Epidermal melanocyte (primary cell): ENCODE measurements around the gene MAMLD1.
A peak's percentile ranks its signal among the peaks of the same experiment; 100 is the strongest.

Experiments
- DNase-seq: peaks from one replicate; pipeline ENCODE4 v3.0.0; 2011; ENCODE audit warnings: low spot score; ENCODE audit not compliant: insufficient read length

MAMLD1 gene

DNA sequence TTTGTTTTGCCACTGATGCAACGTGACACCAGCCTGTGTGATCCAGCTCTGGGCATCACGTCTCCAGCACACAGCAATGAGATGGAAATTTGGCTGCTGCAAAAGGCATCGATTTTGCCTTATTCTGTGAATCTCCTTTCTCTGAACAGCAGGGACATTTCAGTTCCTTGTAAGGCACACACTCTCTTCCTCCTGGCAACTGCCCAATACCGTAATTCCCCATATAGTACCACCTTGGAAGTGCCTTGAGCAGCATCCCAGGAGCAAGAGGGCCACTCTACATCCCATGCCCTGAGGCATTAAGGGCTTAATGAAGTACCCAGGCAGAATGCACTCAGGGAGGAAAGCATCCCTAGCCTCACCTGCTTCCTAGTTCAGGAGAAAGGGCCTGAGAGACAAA, 10.5 kb upstream of the MAMLD1 start:
- DNase-seq: no peak

DNA sequence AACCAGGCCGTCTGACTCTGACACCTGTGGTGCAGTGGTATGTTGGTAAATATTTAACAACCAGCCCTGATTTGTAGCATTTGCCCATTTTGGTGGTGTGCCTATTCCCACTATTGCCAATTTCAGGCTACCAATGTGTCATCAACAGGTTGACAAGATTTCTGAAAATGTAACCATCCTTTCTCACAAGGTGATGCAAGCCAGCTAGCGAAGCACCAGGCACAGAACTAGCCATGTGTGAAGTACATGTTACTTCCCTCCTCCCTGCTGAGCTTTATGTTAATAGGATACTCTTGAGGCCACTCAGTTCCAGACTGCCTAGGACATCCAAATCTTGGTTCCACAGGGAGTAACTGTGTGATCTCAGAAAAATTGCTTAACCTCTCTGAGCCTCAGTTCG, 7.2 kb upstream of the MAMLD1 start:
- DNase-seq: no peak

- DNase-seq: no peak
Measured at GRCh38 chrX:150357790-150358189, 5.3 kb upstream of the MAMLD1 start.

GRCh38 chrX:150358651-150359050, 4.5 kb upstream of the MAMLD1 start:
- DNase-seq: no peak

GRCh38 chrX:150360331-150360730, 2.8 kb upstream of the MAMLD1 start:
- DNase-seq: no peak

- no peak for DNase-seq
Measured at GRCh38 chrX:150361070-150361776, 1.9 kb upstream of the MAMLD1 start.

DNA sequence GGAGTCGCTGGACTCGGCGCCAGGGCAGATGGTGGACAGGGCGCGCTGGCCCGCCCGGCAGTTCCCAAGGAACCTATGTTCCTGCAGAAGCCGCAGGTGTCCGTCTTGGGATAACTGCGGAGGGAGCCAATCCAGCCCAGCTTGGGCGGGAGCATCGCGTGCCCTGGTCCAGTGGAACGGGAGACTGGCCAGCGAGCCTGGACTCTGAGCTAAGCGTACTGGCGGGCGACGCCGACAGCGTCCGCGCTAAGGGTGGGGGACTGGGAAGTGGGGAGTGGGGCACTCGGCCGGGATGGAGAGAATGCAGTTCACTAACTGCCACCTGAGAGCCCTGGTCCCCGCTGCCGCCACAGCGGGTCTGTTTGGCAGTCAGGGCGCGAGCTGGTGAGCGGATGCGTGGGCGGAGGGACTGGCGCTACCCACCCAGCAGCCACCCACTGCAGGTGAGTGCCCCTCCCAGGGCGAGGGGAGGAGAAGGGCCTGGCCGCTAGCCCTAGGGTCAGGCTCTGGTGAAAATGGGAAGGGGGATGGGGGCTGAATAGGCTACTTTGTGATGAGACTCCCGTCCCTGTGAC, 1.3 kb upstream of the MAMLD1 start:
- no peak for DNase-seq

DNA sequence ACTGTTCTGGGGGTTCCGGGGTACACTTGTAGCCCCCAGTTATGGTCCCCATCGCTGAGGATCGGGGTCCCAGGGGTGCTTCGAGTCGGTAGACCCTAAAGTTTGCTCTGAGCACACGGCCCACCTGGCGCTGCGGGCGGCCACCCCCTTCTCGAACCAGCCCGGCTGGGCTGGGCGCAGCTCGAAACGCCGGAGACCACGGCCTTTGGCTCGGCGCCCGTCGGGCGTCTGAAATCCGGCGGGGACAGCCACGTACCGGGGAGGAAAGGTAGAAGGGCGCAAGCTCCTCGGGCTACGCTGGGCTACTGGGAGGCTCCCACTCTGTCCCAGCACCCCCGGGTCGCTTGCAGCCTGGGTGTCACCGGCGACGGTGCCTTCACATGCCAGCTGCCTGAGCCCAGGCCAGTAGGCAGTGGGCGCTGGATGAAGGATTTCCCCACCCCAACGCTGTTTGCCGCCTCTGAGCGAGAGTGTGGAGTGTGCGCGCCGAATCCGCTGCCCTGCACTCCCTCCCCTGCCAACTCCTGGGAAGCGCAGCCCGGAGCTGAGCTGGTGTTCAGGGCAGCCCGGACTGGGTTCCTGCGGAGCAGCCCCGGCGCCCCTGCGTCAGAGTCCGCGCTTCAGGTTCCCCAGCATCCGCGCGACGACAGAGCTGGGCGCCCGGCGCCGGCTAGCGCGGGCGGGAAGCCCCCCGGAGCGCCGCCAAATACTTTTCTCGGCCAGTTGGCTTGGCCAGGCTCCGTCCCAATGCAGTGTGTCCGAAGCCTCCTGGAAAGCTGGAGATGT, 637 bp downstream of the MAMLD1 start:
- DNase-seq: no peak

DNA sequence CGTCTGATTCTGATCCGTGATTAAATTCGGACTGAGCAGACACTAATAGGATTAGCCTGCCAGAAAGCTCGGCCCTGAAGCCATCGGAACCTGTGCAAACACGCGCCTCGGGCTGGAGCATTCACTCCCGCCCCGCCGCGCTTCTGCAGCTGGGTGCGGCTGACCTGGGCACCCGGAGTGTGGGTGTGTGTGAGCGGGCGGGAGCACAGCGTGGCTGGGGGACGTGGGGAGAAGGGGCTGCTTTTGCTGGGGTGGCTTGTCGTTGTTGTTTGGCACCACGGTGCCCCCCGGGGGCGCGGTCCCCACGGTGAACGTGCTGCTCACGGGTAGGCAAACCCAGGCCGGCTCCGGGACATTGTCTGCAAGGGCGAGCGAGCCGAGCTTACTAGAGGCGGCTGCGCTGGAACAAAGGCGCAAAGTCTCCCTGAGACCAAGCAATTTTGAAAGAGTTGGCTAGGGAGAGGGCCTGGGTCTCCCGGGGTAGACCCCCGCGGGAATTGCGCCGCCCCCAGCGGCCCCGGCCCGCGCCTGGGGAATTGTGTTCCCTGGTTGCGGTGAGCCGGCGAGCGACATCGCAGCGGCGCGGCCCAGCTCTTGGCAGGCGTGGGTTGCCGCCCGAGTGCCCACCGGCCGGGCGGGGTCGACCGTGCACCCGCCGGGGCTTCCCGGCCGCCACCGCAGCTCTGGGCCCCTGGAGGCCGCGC, 1.4 kb downstream of the MAMLD1 start:
- no peak for DNase-seq

DNA sequence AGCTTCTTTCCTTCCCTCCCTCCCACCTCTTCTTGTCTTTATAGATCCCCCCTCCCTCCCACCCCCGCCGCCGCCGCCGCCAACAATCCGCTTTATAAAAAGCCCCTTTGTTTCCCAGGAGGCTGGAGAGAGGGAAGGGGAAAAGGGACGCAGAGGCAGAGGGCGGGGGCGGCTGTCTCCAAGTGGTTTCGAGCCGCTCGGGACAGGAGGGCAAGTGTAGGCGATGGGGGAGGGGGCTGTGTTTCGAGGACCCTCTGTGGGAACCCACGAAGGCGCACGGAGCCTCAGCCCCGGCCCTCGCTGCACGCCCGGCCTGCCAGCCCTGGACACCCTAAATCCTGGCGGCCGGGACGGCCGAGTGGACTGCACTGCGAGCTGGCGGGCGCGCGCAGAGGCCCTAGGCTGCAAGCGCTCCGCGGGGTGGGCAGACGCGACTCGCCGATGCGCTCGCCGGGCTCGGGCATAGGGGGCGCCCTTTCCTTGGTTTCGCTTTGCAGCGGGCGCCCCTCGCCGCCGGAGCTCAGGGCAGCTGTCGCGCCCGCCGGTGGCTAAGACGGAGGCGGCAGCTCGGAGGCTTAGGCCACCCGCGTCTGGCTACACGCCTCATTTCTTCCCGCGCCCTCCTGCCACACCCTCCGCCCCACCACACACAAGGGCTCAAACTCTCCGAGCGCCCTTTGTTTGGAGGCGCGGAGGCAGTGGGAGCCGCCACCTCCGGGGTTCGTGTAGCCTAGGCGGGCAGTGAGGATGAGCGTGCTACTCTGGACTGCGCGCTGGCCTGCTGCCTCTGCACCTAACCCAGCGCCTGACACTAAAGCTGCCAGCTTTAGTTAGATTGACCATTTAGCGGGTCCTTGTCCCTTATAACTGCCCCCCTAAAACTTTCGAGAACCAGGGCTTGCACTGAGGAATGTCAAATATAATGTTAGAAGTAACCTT, 2.2 kb downstream of the MAMLD1 start:
- DNase-seq: no peak

DNA sequence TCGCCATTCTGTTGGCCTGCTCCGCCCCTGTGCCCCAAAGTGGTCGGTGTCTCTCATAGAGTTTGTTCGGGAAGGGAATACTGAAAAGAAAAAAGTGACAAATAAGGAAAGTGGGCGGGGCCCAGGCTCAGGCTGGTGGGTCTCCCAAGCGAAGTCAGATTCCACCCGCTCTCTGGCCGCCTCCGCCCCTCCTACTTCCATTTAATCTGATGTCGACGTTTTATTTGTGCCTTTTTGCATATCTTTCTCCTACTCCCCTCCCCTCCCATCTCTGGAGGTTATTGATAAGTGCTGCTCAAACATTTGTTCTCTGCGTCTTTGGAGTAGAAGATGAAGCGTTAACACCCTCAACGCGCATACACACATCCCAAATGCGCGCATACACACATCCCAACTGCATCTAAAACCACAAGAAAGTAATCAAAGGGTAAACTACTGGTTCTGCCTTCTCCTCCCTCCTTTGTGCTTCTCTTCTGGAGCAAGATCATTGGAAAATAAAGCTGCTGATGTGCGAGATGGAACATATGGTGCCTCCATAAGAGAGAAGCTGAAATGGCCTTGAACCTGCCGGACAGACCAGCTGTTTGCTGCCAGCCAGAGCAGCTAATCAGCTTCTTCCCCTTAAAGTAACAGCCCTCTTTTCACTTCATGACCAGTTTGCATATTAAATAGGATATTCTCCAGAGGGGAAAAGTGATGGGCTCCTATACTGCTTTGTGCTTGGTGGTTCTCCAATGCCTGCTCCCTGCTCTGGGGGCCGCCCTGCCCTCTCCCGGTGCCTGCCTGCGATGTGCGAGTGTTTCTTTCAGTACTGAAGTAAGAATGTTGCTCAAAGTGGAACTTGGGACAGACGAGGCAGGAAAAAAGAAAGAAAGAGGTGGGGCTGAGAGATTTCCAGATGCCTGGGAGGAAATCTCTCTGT, 3.1 kb downstream of the MAMLD1 start:
- no peak for DNase-seq

- DNase-seq: no peak
Measured at GRCh38 chrX:150366951-150367545, 3.9 kb downstream of the MAMLD1 start.

- no peak for DNase-seq
Measured at GRCh38 chrX:150370589-150371312, 7.6 kb downstream of the MAMLD1 start.

DNA sequence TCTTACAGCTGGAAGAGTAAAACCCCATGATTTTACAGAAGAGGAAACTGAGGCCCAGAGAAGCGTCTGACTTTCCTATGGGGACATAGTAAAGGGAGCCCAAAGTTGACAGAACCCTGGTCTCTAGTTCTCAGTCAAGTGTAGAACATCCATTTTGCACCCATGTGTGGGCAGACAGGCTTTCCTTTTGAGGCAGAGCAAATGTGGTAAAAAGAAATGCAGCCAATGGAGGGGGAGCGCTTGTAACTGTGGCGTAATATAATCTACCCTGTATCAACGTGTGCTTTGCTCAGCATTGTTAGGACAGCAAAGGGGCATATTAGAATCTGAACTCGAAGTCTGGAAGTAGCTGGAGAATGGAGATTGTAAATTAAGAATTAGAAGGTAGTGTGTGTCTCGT, 8.8 kb downstream of the MAMLD1 start:
- no peak for DNase-seq

DNA sequence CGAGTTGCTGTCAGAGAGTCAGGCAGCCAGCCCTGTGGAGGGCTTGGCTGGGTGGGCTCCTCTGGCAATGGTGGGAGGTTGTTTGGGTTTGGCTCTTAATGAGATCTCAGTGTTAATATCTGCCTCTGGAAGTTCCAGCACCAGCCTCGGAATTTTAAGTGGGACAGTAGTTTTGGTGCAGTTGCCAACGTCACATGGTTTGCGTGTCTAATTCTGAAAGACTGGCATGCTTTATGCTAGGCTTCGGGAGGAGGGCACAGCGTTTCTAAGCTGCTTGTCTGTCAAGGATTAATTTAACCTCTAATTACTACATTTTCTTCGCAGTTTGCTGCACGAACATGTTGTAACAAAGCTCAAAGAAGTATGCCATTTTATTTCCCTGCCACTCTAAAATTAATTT, 9.2 kb downstream of the MAMLD1 start:
- peak; percentile 22 for DNase-seq

- no peak for DNase-seq
Measured at GRCh38 chrX:150372756-150373155, 9.6 kb downstream of the MAMLD1 start.

GRCh38 chrX:150375243-150375770, 12.2 kb downstream of the MAMLD1 start:
- DNase-seq: no peak

DNA sequence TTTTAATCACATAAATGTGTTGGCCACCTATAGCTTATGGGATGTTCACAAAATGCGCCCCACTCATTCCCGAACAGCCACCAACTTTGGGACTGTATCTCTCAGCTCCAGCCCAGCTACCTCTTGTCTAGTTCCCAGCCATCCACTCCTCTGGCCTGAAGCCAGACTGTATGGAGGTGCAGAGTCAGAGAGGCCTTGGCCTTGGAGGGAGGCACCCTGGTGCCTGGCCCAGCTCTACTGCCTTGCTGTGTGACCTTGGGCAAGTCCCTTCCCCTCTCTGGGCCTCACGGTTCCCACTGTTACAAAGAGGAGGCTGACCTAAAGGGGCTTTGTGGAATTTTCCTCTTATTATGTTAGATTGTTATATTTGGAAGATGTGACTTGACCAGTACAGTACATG, 13.9 kb downstream of the MAMLD1 start:
- DNase-seq: no peak

DNA sequence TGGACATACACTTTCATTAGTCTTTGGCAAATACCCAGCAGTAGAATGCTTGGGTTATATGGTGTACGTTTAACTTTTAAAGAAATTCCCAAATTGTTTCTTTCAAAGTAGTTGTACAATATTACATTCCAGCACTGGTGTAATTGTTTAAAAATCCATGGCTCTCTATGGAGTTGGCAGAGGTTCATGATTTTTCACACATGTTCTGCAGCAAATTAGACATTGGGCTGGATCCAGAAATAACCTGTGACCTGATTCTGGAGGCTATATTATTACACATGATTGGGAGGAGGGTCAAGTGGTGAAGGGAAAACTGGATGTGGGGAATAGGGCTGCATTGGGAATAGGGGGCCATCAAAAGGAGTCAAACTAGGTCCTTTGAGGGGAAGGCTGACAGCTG, 41.9 kb downstream of the MAMLD1 start:
- DNase-seq: no peak
